GM19239 (cell line): Measurements from ENCODE around the gene CD276.

ENCODE experiments used
- DNase-seq: peaks from one replicate; pipeline ENCODE4 v3.0.0; 2011; ENCODE audit warnings: low spot score; ENCODE audit not compliant: insufficient read length
- FAIRE-seq: peaks from 2 replicates; lab custom pipeline; 2011; peaks lifted over from hg19 to GRCh38; lab: Jason Lieb, UNC

CD276 gene

DNA sequence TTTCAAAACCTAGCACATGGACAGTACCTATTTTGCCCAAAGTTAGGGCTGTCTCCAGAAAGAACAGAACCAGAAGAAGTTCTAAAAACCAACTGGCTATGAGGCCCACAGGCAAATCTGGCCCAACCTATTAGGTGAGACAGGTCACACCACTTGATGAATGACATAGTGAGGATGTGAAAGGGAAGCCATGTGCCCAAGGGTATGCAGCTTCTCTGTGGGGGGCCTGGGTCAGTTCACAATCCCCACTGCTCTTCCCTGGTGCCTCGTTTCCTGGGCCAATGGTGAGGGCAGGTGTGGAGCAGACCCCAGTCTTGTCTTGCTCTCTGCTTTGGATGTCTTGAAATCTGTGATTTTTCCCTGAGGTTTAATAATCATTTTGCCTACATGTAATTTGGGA is 60.1 kb downstream of the CD276 start:
- FAIRE-seq (no peak), DNase-seq (no peak)

DNA sequence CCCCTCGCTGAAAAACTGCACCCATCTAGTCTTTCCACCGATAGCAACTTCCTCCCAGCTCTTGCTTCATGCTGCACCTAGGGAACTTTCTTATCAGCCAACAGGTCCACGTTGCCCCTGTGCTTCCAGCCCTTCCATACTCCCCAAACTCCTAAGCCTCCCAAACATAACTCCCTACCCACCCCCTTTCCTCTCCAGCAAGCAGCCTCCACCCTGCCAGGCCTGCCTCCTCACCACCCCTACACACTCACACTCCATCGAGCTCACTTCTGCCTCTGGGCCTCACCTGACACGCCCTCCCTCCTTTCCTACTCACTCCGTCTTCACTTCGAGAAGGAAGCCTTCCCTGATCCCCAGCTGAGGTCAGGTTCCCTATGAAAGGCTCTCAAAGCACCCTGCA is 60.9 kb downstream of the CD276 start:
- DNase-seq = no peak
- FAIRE-seq = no peak

- DNase-seq (no peak), FAIRE-seq (no peak)
Observed at GRCh38 chr15:73746261-73746660, 62.1 kb downstream of the CD276 start.

- DNase-seq (no peak), FAIRE-seq (no peak)
Observed at GRCh38 chr15:73746883-73747282, 62.7 kb downstream of the CD276 start.

DNA sequence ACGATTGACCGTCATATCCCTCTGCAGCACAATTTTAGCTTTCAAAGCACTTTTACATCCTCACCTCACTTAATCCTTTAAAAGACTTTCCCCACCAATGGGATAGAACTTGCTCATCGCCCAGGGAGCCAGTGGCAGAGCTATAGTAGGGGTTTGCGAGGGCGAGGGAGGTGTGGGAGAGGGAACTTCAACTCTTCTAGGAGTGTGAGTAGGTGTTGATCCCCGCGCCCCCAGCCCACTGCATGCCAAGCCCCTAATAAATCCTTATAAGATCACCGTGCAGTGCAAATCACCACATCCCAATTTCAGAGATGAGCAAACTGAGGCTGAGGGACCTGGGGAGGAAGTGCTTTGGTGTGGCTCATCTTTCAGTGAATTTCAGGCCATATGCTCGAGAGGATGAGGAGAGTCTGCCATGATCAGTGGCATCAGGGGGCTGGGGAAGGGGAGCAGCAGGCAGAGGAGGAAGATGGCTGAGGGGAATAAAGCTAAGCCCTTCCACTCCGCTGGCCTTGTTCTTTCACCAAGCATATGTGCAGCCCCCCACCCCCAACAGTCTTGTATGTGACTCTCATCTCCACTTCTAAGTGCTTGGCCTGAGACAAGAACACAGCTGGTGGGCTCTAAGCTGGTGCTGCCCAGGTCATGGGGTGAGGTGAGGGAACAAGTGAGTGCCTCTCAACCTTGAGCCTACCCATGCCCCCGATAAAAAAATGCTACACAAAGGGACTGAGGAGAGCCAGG is 63.8 kb downstream of the CD276 start:
- no peak for DNase-seq
- no peak for FAIRE-seq

DNA sequence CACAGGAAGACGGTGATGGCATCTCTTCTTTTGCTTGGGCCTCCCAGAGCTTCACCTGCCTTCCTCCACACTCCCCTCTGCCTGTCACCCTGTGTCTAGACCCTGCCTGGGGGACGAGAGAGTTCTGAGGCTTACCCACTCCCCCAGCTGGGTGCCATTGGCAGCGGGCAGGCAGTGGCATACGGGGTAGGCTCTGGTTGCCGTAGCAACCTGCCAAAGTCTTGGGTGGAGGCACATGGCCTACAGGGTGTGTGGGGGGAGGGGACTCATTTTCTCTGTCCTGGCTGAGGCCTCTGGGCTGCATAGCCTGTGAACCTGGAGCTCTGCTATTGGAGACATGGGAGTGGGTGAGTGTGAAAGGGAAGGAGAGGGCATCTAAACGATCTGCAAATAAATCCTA is 64.5 kb downstream of the CD276 start:
- FAIRE-seq (no peak), DNase-seq (no peak)

- DNase-seq (no peak), FAIRE-seq (no peak)
Observed at GRCh38 chr15:73749533-73749932, 65.3 kb downstream of the CD276 start.

- FAIRE-seq = no peak
- no peak for DNase-seq
Observed at GRCh38 chr15:73749971-73750370, 65.8 kb downstream of the CD276 start.

- FAIRE-seq = no peak
Observed at GRCh38 chr15:73750438-73750837, 66.3 kb downstream of the CD276 start.

GRCh38 chr15:73750951-73751350 is 66.8 kb downstream of the CD276 start:
- FAIRE-seq = no peak
- no peak for DNase-seq

More at GRCh38 chr15:73750438-73750837, 66.3 kb downstream of the CD276 start:
- no peak for DNase-seq

- DNase-seq (no peak), FAIRE-seq (no peak)
Observed at GRCh38 chr15:73751511-73751898, 67.3 kb downstream of the CD276 start.

DNA sequence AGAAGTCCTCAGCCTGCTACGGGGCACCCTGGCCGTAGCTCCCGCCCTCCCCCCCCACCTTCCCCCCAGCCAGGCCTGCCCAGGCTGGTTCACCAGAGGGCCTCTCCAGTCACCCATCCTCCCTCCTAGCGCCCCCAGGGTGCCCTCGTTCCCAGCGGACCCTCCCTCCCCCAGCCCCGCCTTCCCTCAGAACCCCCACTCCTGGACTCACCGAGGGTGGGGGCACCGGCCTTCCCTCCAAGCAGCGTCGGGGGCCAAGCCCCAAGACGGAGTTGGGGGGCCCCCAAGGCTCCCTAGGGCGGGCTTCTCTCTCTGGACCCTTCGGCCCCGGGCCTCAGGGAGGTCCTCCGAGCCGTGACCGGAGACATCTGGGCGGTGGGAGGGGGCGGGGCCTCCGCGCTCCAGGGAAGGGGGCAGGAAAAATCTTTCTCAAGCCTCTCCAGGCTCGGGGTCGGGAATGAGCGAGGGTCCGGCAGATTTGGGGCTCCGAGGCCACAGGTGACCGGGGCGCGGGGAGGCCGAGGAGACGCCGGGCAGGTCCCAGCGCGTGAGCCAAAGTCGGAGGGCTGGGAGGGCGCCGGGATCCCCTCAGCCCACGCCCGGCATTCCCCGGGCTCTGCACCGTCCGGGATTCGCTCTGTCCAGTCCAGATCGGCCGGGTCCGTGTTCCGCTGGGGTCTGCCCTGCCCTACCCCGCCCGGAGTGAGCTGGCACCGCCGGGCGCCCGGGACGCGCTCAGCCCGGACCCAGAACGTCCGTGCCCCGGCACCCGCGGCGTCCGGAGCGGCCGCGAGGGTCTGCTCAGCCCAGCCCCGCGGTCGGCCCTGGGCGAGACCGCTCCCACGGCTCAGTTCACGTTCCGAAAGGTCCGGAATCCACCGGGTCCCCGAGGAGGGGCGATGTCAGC is 68.0 kb downstream of the CD276 start:
- FAIRE-seq = no peak

DNA sequence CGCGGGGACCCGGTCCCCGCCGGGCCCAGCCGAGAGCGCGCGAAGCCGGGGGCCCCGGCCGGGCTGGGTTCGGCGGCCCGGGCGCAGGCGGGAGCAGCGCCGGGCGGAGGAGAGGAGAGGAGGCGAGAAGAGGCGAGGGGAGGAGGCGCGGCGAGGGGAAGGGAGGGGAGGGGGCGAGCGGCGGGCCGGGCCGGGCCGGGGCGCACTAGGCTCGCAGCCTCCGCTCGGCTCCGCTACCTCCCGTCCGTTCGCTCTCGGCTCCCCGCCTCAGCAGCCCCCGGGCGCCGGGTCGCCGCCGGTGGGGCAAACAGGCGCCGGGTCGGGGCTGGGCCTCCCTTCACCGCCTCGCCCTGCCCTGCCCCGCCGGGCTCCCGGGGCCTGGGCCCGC is 68.6 kb downstream of the CD276 start:
- FAIRE-seq = no peak
- DNase-seq = no peak

More for the DNA sequence above, 68.0 kb downstream of the CD276 start:
- no peak for DNase-seq

DNA sequence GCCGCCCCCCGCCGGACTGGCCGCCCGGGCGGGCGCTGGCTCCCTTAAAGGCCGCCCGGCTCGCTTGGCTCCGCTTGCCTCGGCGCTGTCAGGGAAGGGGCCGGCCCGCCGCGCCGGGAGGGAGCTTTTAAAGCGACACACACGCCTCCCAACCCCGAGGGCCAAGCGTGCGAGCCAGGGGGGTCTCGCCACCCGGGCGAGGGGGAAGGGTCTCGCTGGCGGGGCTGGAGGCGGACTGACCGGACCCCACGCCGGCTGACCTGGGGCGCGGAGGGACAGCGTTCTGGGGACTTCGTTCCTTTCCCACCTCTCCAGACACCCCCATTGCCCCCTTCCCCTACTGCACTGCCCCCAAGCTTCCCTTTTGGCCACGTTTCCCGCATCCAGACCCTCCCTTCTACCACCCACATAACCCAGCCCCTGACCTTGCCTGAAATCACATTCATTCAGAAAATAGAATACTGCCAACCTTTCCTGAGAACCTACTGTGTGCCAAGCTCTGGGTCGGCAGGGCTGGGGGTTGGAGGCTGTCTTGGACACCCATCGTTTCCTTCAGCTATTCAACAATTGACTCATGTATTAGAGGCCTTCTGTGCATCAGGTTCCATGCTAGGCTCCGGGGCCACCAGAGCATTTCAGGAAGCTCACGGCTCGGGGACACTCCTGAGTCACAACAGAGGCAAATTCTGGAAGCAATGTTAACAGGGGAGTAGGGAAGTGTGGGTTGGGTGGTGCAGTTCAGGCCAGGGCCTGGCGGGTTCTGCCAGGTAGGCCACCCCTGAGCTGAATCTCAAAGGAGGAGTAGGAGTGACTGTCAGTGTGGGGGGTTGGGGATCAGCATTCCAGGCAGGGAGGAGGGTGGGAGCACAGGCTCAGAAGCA is 69.3 kb downstream of the CD276 start, which contains the start of gene INSYN1:
Gene INSYN1, minus strand, starts transcription at position 102 of the 881 bp plus-strand sequence. CDS start 2,221 bp downstream, outside the sequence.
- DNase-seq = no peak
- FAIRE-seq = no peak

DNA sequence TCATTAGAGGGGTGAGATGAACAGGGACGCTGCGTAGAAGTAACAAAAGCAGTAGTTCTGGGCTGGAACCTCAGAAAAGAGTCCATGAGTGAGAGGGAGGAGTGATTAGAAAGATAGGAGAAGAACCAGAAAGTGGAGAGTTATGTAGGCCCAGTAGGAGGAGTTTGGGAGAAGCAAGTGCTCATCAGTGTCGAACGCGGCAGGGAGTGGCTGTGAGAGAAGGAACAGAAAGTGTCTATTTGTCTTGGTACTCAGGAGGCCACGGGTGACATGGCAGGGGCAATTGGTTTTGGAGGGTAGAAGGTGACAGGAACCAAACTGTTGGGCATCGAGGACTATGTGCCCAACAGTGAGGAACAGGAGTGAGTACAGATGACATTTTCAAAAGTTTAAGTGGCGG is 70.3 kb downstream of the CD276 start:
- FAIRE-seq (no peak), DNase-seq (no peak)

DNA sequence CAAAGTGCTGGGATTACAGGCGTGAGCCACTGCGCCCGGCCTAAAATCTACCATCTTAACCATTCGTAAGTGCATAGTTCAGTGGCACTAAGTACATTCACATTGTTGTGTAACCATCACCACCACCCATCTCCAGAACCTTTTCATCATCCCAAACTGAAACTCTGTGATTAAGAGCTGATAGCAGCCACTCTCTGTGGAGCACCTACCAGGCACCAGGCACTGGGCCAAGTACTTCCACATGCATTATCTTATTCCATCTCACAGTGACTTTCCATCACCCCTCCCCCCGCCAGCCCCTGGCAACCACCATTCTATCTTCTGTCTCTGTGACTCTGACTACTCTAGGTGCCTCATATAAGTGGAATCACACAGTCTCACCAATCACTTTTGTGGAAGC is 71.3 kb downstream of the CD276 start:
- no peak for FAIRE-seq
- DNase-seq = no peak

DNA sequence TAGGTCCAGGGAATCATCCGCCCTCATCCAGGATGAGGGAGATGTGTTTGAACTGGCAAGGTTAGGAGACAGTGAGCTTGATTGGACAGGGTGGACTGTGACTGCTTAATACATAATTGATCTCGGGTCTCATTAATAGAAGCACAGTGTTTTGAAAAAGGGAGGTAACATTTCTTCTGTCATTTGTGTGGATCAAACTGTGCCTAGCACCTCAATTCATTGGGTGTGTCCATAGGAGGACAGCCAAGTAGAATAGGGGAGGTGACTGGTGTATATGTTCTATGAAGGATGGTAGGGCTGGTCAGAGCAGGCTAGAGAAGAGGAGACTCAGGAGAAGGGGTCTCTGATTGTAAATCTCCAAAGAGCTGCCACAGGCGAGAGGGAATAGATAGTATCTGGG is 71.8 kb downstream of the CD276 start:
- DNase-seq = no peak
- FAIRE-seq = no peak

DNA sequence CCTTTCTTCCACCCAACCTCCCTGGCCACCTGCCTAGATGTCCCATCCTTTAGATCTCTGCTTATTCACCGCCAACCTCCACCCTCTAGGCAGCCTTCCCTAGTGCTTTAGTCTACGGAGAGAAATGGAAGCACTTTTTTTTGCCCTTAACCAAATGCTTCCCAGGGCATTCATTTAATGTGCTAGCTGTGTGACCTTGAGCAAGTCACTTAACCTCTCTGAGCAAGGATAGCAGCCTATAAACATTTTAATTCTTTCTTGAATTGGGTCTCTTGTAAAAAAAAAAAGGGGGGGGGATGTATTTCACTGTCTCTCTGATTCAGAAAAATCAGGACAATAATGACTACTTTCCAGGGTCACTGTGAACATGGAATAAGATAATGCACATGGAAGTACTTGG is 72.2 kb downstream of the CD276 start:
- no peak for FAIRE-seq
- DNase-seq = no peak

- no peak for DNase-seq
- no peak for FAIRE-seq
Observed at GRCh38 chr15:73756947-73757513, 72.8 kb downstream of the CD276 start.

DNA sequence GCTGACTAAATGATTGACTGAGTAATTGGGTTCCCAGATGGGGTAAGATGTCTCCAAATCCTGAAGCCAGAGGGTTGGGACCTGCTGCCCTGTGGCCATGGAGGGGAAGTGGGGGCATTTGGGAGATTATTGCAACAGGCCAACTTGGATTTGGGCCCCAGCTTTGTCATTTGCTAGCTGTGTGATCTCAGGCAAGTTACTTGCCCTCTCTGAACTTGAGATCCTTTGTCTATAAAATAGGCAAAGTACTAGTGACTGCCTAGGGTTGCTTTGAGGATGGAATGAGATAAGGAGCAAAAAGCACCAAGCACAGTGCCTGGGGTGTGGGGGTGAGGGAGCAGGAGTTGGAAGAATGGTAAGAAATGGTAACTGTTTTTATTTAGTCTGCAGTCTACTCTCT is 73.4 kb downstream of the CD276 start:
- no peak for FAIRE-seq
- no peak for DNase-seq
